ENCODE measurements around the gene ETS1.

ETS1 gene

GRCh38 chr11:128458321-128458720, 129.0 kb downstream of the ETS1 start:
- TF ChIP-seq CTCF (IDR thresholded peaks at IDR 0.05; ENCODE audit: low read depth, low read length, missing control alignments): no peak
- no peak overlapping the region for H3K4me3 ChIP-seq (ENCODE audit: low read depth, low read length)
- in situ Hi-C loops (cut with HindIII; ENCODE audit: low sequenced_read_pairs): no loop called here
- no peak for DNase-seq (ENCODE audit: low read depth)

- no peak overlapping the region for H3K4me3 ChIP-seq (ENCODE audit: low read depth, low read length)
- DNase-seq (ENCODE audit: low read depth): peak; percentile 59
- in situ Hi-C loops (cut with HindIII; ENCODE audit: low sequenced_read_pairs): no loop called here
- TF ChIP-seq CTCF (IDR thresholded peaks at IDR 0.05; ENCODE audit: low read depth, low read length, missing control alignments): no peak
Observed at GRCh38 chr11:128457874-128458273, 129.5 kb downstream of the ETS1 start.

- no peak for TF ChIP-seq CTCF (IDR thresholded peaks at IDR 0.05; ENCODE audit: low read depth, low read length, missing control alignments)
- DNase-seq (ENCODE audit: low read depth): no peak
- H3K4me3 ChIP-seq (ENCODE audit: low read depth, low read length): no peak overlapping the region
- in situ Hi-C loops (cut with HindIII; ENCODE audit: low sequenced_read_pairs): no loop called here
Observed at GRCh38 chr11:128456566-128457268, 130.6 kb downstream of the ETS1 start.

GRCh38 chr11:128455766-128456165, 131.6 kb downstream of the ETS1 start:
- DNase-seq (ENCODE audit: low read depth): no peak
- no peak for TF ChIP-seq CTCF (IDR thresholded peaks at IDR 0.05; ENCODE audit: low read depth, low read length, missing control alignments)
- in situ Hi-C loops (cut with HindIII; ENCODE audit: low sequenced_read_pairs): no loop called here
- H3K4me3 ChIP-seq (ENCODE audit: low read depth, low read length): no peak overlapping the region

GRCh38 chr11:128453444-128454336, 133.7 kb downstream of the ETS1 start:
- no peak overlapping the region for H3K4me3 ChIP-seq (ENCODE audit: low read depth, low read length)
- DNase-seq (ENCODE audit: low read depth): peak; percentile 97
- in situ Hi-C loops (cut with HindIII; ENCODE audit: low sequenced_read_pairs): no loop called here
- TF ChIP-seq CTCF (IDR thresholded peaks at IDR 0.05; ENCODE audit: low read depth, low read length, missing control alignments): no peak

GRCh38 chr11:128451652-128452470, 135.5 kb downstream of the ETS1 start:
- no peak for TF ChIP-seq CTCF (IDR thresholded peaks at IDR 0.05; ENCODE audit: low read depth, low read length, missing control alignments)
- in situ Hi-C loops (cut with HindIII; ENCODE audit: low sequenced_read_pairs): no loop called here
- DNase-seq (ENCODE audit: low read depth): peak; percentile 64
- peak overlapping the region; percentile 2 for H3K4me3 ChIP-seq (ENCODE audit: low read depth, low read length)
